Measurements from ENCODE around the gene ITGB3BP. TPM values are rescaled to one million over a fixed set of nuclear protein-coding genes. Genes with fewer than 3 reads are reported as not detected.
"Not testable (repeated sequence)": the region's sequence is repeated elsewhere in the genome, so short reads cannot be mapped to it uniquely, and the experiment has no call there.

The ITGB3BP gene, protein sequence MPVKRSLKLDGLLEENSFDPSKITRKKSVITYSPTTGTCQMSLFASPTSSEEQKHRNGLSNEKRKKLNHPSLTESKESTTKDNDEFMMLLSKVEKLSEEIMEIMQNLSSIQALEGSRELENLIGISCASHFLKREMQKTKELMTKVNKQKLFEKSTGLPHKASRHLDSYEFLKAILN
- total RNA-seq (ENCODE audit: low replicate concordance) = 76.5 and 110 TPM in 2 replicates

DNA sequence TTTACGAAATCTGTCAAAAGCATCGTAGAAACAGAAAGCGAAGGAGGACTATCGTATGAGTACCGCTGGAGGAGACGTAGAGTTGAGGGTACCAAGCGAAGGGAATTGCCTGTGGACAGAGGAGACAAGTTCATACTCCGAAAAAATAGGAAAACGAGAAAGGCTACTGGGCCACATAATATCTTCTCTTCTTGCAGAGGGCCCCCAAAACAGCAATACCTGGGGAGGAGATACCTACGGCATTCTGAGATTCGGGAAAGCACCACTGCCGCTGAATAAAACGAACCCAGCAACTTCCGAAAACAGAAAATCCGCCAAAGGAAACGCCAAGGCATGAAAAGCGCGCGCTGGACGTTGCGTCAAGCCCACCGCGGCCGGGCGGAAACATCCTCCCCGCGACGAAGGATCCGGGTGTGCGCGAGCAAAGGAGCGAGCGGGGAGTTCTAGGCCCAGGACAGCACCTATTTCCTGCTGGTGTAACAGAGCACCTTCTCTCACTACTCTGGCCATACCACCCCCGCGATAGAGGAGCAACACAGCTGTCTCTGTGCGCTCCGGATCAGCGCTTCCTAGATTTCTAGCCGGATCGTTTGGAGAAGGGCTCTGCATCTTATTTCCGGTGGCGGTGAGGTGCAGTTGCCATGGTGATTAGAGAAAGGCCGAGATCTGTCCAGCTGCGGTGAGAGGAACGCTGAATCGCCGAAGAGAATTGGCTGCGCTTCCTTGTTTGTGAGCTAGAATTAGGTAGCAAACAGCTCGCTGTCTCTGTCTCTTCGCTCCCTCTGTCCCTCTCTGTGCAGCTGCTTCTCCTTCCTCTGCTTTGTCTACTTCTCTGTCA is at the start of gene ITGB3BP, which contains the start of gene EFCAB7:
Gene ITGB3BP (minus strand): TSS at position 335 of the 838 bp plus-strand sequence. CDS start 92 bp downstream, at position 243.
Gene EFCAB7 (plus strand): TSS at position 635 of the 838 bp plus-strand sequence. CDS start 2,048 bp downstream, outside the sequence.
- DNase-seq (ENCODE audit: low spot score) = peak; percentile 96
- no peaks in the 10 kb centered on the region for H3K36me3 ChIP-seq
- peak within 1 kb of the TSS; percentile 99 for H3K27ac Mint-ChIP-seq
- no peaks in the 10 kb centered on the region for H3K36me3 Mint-ChIP-seq
- H3K4me2 ChIP-seq = peak within 1 kb of the TSS; percentile 83
- H3K9ac ChIP-seq = peak within 1 kb of the TSS; percentile 63
- TF ChIP-seq EZH2phosphoT487 (IDR thresholded peaks at IDR 0.05) = no peak
- TF ChIP-seq, protein P1, sequence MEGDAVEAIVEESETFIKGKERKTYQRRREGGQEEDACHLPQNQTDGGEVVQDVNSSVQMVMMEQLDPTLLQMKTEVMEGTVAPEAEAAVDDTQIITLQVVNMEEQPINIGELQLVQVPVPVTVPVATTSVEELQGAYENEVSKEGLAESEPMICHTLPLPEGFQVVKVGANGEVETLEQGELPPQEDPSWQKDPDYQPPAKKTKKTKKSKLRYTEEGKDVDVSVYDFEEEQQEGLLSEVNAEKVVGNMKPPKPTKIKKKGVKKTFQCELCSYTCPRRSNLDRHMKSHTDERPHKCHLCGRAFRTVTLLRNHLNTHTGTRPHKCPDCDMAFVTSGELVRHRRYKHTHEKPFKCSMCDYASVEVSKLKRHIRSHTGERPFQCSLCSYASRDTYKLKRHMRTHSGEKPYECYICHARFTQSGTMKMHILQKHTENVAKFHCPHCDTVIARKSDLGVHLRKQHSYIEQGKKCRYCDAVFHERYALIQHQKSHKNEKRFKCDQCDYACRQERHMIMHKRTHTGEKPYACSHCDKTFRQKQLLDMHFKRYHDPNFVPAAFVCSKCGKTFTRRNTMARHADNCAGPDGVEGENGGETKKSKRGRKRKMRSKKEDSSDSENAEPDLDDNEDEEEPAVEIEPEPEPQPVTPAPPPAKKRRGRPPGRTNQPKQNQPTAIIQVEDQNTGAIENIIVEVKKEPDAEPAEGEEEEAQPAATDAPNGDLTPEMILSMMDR (IDR thresholded peaks at IDR 0.05) = no peak
- TF ChIP-seq EZH2 (IDR thresholded peaks at IDR 0.05) = no peak
- peaks cover 18% of the 10 kb centered on the region for H3K4me1 Mint-ChIP-seq
- no peaks in the 10 kb centered on the region for H3K27me3 ChIP-seq
- H3K79me2 ChIP-seq (ENCODE audit: low read depth) = peaks cover 45% of the 10 kb centered on the region
- H3F3A ChIP-seq (ENCODE audit: low read depth) = peaks cover 18% of the 10 kb centered on the region
- H3K4me3 ChIP-seq = peak within 1 kb of the TSS; percentile 77
- no peaks in the 10 kb centered on the region for H4K20me1 ChIP-seq (ENCODE audit: low read depth)
- H2AFZ ChIP-seq (replicated peaks) = peak within 1 kb of the TSS; percentile 99
- H3K27ac ChIP-seq = peak within 1 kb of the TSS; percentile 97
- no peaks in the 10 kb centered on the region for H3K27me3 Mint-ChIP-seq (ENCODE audit: insufficient read depth, low read depth)
- H3K9me3 ChIP-seq (ENCODE audit: low read depth) = no peaks in the 10 kb centered on the region
- peak within 1 kb of the TSS; percentile 98 for H3K4me3 Mint-ChIP-seq
- H3K4me1 ChIP-seq = peaks cover 14% of the 10 kb centered on the region
- no peaks in the 10 kb centered on the region for H3K9me3 Mint-ChIP-seq

DNA sequence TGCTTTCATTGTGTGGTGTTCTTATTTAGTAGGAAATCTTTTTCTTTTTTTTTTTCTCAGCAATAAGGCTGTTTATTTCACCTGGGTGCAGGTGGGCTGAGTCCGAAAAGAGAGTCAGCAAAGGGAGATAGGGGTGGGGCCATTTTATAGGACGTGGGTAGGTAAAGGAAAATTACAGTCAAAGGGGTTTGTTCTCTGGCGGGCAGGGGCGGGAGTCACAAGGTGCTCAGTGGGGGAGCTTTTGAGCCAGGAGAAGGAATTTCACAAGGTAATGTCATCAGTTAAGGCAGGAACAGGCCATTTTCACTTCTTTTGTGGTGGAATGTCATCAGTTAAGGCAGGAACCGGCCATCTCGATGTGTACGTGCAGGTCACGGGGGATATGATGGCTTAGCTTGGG is 49.7 kb upstream of the ITGB3BP start:
- not testable (repeated sequence) for H3K4me1 Mint-ChIP-seq; H3K27me3 Mint-ChIP-seq (ENCODE audit: insufficient read depth, low read depth); H3K36me3 Mint-ChIP-seq; H2AFZ ChIP-seq (replicated peaks); H3K4me3 Mint-ChIP-seq; H3K9me3 Mint-ChIP-seq; H3K27ac Mint-ChIP-seq; H3K79me2 ChIP-seq (ENCODE audit: low read depth); H3K27ac ChIP-seq; H3K27me3 ChIP-seq; H4K20me1 ChIP-seq (ENCODE audit: low read depth); H3K4me2 ChIP-seq; H3K4me3 ChIP-seq; H3K36me3 ChIP-seq; H3K9ac ChIP-seq; DNase-seq (ENCODE audit: low spot score); H3K9me3 ChIP-seq (ENCODE audit: low read depth)
- Histone ChIP-seq H3F3A (ENCODE audit: low read depth) (peaks cover 40% of the 10 kb centered on the region), H3K4me1 (peaks cover 32% of the 10 kb centered on the region)

DNA sequence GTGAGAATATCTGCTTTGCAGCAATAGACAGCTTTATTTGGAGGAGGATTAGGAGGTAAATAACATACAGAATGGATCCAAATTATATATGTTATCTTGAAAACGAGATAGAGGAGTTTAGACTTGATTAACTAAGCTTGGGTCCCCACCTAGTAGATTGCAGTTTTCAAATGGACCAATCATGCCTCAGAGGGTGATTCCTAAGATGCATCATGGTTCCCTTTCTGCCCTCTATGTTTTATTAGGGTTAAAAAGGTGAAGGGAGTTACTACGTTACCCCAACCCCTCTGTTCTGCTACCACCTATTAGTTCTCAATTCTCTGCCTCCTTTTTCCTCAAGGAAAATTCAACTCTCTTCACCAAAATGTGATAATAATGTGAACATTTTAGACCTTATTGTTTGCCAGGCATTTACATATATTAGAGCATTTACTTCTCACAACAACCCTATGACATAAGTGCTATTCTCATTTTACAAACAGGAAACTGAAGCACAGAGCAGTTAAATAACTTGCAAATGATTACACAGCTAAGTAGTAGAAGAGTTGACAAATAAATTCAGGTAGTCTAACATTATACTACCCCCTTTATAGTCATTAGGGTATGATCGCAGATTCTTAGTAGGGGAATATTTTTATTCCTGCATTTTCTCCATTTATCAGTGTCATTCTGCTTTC is 46.8 kb upstream of the ITGB3BP start:
- Mint-ChIP-seq H3K9me3 (peaks cover 5% of the 10 kb centered on the region), H3K4me1 (no peaks in the 10 kb centered on the region), H3K27ac (no peak overlapping the region), H3K36me3 (peaks cover 13% of the 10 kb centered on the region), H3K4me3 (no peak overlapping the region), H3K27me3 (ENCODE audit: insufficient read depth, low read depth) (no peaks in the 10 kb centered on the region)
- H3F3A ChIP-seq (ENCODE audit: low read depth) = peaks cover 30% of the 10 kb centered on the region
- H3K9me3 ChIP-seq (ENCODE audit: low read depth) = no peaks in the 10 kb centered on the region
- no peak for DNase-seq (ENCODE audit: low spot score)
- no peaks in the 10 kb centered on the region for H4K20me1 ChIP-seq (ENCODE audit: low read depth)
- H3K4me2 ChIP-seq = no peak overlapping the region
- peaks cover 28% of the 10 kb centered on the region for H3K4me1 ChIP-seq
- no peaks in the 10 kb centered on the region for H3K27me3 ChIP-seq
- no peak overlapping the region for H3K9ac ChIP-seq
- TF ChIP-seq EZH2phosphoT487 (IDR thresholded peaks at IDR 0.05) = no peak
- TF ChIP-seq, protein P1 (IDR thresholded peaks at IDR 0.05) = no peak
- no peak for TF ChIP-seq EZH2 (IDR thresholded peaks at IDR 0.05)
- H3K27ac ChIP-seq = no peak overlapping the region
- H3K79me2 ChIP-seq (ENCODE audit: low read depth) = no peaks in the 10 kb centered on the region
- no peak overlapping the region for H2AFZ ChIP-seq (replicated peaks)
- no peaks in the 10 kb centered on the region for H3K36me3 ChIP-seq
- no peak overlapping the region for H3K4me3 ChIP-seq
